ENCODE results near the gene KLHL12. TPM values are rescaled to one million over a fixed set of nuclear protein-coding genes. Genes with fewer than 3 reads are reported as not detected.
"Not testable (repeated sequence)": the region's sequence is repeated elsewhere in the genome, so short reads cannot be mapped to it uniquely, and the experiment has no call there.

Gene KLHL12
- total and polyA plus RNA-seq, 8 donors: 10.4 to 97.3 (median 20.0) TPM

DNA sequence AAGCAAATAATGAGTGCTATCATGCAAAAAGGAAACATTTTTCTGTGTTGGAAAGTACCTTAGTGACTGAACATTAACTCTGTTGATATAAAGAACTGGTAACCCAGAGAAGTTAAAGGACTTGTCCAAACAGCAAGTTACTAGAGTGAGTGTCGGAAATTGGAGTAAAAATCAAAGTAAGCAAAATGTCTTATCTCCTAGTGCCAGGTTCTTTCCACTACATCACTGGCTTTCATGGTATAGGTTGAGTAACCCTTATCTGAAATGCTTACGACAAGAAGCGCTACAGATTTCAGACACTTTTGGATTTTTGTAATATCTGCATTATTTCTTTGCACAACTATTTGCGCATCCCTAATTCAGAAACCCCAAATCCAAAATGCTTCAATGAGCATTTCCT lies 21.7 kb downstream of the KLHL12 start:
- Histone ChIP-seq H3K9me3 (no peaks in the 10 kb centered on the region), H3K4me1 (no peaks in the 10 kb centered on the region), H3K27ac (no peak overlapping the region), H3K36me3 (peaks cover 25 to 99% (median 91%) of the 10 kb centered on the region in 4 donors), H3K27me3 (no peaks in the 10 kb centered on the region), H3K4me3 (no peak overlapping the region)
- TF ChIP-seq POLR2A (IDR thresholded peaks at IDR 0.05): no peak
- TF ChIP-seq POLR2AphosphoS5 (IDR thresholded peaks at IDR 0.05): no peak
- TF ChIP-seq EP300 (IDR thresholded peaks at IDR 0.05): no peak
- TF ChIP-seq, protein P1, sequence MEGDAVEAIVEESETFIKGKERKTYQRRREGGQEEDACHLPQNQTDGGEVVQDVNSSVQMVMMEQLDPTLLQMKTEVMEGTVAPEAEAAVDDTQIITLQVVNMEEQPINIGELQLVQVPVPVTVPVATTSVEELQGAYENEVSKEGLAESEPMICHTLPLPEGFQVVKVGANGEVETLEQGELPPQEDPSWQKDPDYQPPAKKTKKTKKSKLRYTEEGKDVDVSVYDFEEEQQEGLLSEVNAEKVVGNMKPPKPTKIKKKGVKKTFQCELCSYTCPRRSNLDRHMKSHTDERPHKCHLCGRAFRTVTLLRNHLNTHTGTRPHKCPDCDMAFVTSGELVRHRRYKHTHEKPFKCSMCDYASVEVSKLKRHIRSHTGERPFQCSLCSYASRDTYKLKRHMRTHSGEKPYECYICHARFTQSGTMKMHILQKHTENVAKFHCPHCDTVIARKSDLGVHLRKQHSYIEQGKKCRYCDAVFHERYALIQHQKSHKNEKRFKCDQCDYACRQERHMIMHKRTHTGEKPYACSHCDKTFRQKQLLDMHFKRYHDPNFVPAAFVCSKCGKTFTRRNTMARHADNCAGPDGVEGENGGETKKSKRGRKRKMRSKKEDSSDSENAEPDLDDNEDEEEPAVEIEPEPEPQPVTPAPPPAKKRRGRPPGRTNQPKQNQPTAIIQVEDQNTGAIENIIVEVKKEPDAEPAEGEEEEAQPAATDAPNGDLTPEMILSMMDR (IDR thresholded peaks at IDR 0.05): no peak
- no peak for DNase-seq
- intact Hi-C loops (cut with DNase I; ENCODE audit: low total_unique reads): no loop called here
- 49 to 87% (median 59%) methylated on average over 4 of the region's 4 CpGs for WGBS, 5 donors

DNA sequence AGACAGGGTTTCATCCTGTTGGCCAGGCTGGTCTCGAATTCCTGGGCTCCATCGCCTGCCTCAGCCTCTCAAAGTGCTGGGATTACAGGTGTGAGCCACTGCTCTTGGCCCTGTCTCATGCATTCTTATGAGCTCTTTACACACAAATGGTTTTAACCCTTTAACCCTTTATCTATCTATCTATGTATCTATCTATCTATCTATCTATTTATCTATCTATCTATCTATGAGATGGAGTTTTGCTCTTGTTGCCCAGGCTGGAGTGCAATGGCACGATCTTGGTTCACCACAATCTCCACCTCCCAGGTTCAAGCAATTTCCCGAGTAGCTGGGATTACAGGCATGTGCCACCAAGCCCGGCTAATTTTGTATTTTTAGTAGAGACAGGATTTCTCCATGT lies 23.2 kb downstream of the KLHL12 start:
- peaks cover 19 to 95% (median 91%) of the 10 kb centered on the region in 4 donors for H3K36me3 ChIP-seq

DNA sequence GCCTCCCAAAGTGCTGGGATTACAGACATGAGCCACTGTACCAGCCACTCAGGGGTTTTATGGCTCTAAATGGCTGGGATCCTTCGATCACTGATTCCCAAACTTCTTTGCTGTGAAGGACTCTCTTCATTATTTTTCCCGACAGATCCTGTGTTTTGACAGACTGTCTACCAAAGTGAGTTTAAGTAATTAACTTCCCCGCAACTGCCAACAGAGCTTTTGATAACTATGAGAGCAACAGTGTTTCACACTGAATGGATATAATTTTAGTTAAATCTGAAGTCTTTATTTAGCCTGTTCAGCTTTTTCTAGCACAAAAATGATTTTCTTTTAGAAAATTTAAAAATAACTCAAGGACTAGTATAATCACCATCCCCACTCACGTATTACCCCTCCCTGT lies 25.5 kb downstream of the KLHL12 start:
- Histone ChIP-seq H3K4me3 (no peak overlapping the region), H3K9me3 (no peaks in the 10 kb centered on the region), H3K4me1 (no peaks in the 10 kb centered on the region), H3K27ac (no peak overlapping the region), H3K27me3 (no peaks in the 10 kb centered on the region), H3K36me3 (peaks cover 13 to 93% (median 89%) of the 10 kb centered on the region in 4 donors)
- intact Hi-C loops (cut with DNase I; ENCODE audit: low total_unique reads): no loop called here
- TF ChIP-seq, protein P1 (IDR thresholded peaks at IDR 0.05): no peak
- TF ChIP-seq POLR2AphosphoS5 (IDR thresholded peaks at IDR 0.05) (no peak), POLR2A (IDR thresholded peaks at IDR 0.05) (no peak), EP300 (IDR thresholded peaks at IDR 0.05) (no peak)
- DNase-seq: no peak
- WGBS, 5 donors: 92 to 96% (median 95%) methylated on average over 4 of the region's 4 CpGs

More for the DNA sequence above, 23.2 kb downstream of the KLHL12 start:
- H3K4me3 ChIP-seq; H3K4me1 ChIP-seq; H3K27me3 ChIP-seq; intact Hi-C loops (cut with DNase I; ENCODE audit: low total_unique reads); DNase-seq; H3K27ac ChIP-seq; H3K9me3 ChIP-seq: not testable (repeated sequence)
- 93 to 98% (median 95%) methylated on average over 5 of the region's 5 CpGs for WGBS, 5 donors

GRCh38 chr1:202892501-202892900 lies 34.5 kb downstream of the KLHL12 start:
- 94 to 99% (median 95%) methylated on average over 7 of the region's 7 CpGs for WGBS, 5 donors
- Histone ChIP-seq H3K4me1 (peaks cover 0 to 16% (median 12%) of the 10 kb centered on the region in 4 donors), H3K36me3 (peaks cover 25 to 73% (median 70%) of the 10 kb centered on the region in 4 donors), H3K4me3 (no peak overlapping the region), H3K27ac (no peak overlapping the region), H3K9me3 (no peaks in the 10 kb centered on the region), H3K27me3 (no peaks in the 10 kb centered on the region)
- TF ChIP-seq POLR2AphosphoS5 (IDR thresholded peaks at IDR 0.05): no peak
- TF ChIP-seq POLR2A (IDR thresholded peaks at IDR 0.05): no peak
- TF ChIP-seq, protein P1 (IDR thresholded peaks at IDR 0.05): no peak
- no peak for TF ChIP-seq EP300 (IDR thresholded peaks at IDR 0.05)
- DNase-seq: no peak
- intact Hi-C loops (cut with DNase I; ENCODE audit: low total_unique reads): no loop called here

- TF ChIP-seq POLR2A (IDR thresholded peaks at IDR 0.05): no peak
- TF ChIP-seq POLR2AphosphoS5 (IDR thresholded peaks at IDR 0.05): no peak
- TF ChIP-seq, protein P1 (IDR thresholded peaks at IDR 0.05): no peak
- no peak for TF ChIP-seq EP300 (IDR thresholded peaks at IDR 0.05)
- H3K36me3 ChIP-seq: peaks cover 19 to 53% (median 51%) of the 10 kb centered on the region in 4 donors
- 72 to 81% (median 77%) methylated on average over 4 of the region's 4 CpGs for WGBS, 5 donors
- H3K4me3 ChIP-seq: no peak overlapping the region
- H3K9me3 ChIP-seq: no peaks in the 10 kb centered on the region
- H3K4me1 ChIP-seq: peaks cover 0 to 21% (median 15%) of the 10 kb centered on the region in 4 donors
- no peaks in the 10 kb centered on the region for H3K27me3 ChIP-seq
- DNase-seq: no peak
- intact Hi-C loops (cut with DNase I; ENCODE audit: low total_unique reads): no loop called here
- no peak overlapping the region for H3K27ac ChIP-seq
These were observed 36.6 kb downstream of the KLHL12 start for GRCh38 chr1:202890392-202890791.

Measured in stomach (tissue), 9 donors.